NOMO-1 (cell line): ENCODE results near the gene DGKG.

Experiments used
- DNase-seq, 2 experiments: peaks; one replicate each; lab custom pipeline; 2025; ENCODE audit not compliant: unreplicated experiment in 2 of 2; lab: John Stamatoyannopoulos, UW

Gene DGKG

DNA sequence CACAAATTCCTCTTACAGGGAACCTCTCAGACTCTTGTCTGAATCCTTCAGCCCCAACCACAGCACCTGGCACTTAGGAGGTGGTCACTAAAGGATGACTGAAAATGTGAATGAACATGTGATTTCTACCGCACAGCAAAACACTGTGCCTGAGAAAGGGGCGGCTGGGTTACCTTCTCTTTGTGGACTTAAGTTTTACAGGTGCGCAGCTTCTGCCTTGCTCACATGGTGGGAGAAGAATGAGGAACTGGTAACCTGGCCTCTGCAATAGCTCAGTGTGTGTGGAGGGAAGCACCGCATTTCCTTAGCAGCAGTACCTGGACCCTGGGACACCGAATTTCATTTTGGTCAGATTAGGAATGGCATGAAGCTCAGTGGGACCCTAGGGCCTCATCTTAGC lies 243.3 kb downstream of the DGKG start:
- DNase-seq: no peak

DNA sequence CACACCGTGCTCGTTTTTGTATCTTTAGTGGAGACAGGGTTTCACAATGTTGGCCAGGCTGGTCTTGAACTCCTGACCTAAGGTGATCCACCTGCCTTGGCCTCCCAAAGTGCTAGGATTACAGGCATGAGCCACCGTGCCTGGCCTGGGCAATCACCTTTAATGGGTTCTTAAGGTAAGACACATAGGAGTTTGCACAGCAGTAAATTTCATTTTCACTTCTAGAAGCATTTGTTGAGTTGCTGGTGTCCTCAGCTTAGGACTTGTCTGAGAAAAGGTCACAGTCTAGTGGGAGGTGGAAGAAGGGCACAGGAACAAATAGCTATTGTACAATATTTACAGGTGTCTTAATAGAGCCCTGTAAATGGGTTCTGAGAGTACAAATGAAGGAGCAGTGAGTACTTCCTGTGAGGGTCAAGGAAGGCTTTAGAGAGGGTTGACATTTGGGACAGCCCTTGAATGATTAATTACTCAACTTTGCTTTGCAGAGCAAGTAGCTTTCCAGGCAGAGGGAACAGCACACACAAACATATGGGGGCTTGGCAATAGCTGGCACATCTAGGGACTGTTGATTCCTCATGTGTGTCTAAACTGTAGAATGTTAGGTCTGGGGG lies 244.4 kb downstream of the DGKG start:
- no peak for DNase-seq

DNA sequence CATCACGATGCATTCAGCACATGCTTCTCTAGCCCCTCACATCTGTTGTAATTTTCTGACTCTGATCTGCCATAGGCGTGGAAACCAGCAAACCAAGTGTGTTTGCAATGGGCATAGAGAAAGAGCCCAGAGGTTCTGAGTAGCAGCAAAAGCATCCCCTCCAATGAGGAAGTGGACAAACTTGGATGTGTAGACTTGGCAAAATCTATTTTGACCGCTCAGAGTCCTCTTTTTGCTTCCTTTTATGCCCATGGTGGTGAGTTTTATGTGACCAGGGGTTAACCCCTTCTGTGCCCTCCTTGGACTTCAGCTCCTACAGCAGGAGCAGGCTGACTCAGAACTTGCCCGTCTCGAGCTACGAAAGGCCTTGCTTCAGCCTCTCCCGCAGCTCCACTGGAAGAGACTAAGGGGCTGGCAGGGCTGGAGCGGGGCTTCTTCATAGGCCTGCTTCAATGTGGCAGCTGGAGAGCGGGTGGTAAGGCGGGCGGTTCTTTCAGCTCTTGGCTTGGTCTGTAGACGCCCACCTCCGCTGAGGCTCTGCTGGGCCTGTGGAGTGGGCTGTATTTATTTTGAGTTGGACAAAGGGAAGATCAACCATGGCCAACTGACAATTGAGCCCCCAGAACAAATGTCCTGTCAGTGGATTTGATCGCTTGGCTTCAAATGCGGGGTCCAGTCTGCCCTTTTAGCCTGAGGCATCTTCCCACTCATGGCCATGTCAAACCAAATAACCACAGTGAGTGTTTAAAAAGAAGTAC lies 246.6 kb downstream of the DGKG start:
- DNase-seq: peak; percentile 32 to 72

DNA sequence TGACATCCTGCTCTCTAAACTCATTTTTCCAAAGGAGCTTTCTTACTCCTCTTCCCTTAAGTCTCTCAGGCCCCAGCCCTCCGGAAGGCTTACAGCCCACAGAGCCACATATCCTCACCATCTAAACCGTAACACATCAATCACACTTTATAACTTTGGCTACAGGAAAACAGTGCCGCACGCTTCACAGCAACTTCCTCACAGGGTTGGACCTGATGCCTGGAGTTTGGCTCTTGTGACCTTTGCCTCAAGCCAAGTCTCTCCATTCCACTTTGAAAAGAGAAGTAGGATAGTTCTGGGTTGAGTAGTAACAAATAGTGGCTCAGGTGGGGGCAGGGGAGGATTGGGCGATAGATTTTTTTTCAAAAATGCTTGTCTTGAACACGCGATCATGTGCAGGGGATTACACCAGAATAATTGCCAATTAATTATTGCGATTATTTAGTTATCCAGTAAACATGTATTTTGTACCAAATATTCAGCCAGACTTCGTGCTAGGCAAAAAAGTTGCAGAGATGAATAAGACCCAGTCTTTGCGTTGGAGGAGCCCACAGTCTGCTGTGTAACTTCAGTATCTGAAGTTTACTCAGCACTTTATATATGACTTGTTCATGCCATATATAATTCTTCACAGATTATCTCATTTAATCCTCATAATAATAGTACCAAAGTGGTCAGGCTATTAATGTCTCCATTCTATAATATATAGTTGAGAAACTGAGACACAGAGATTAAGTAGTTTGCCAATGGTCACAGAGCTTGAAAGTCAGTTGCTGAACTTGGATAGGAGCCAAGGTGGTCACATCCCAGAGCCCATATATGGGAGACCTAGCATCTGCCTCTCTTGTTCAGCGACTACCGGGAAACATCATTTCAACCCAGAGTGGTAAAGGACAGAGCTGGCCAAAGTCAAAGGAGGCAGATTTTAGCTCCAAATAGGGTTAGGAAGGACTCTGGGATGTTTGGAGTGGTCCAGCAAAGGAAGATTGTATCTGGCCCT lies 250.8 kb downstream of the DGKG start:
- peak; percentile 71 to 80 for DNase-seq

DNA sequence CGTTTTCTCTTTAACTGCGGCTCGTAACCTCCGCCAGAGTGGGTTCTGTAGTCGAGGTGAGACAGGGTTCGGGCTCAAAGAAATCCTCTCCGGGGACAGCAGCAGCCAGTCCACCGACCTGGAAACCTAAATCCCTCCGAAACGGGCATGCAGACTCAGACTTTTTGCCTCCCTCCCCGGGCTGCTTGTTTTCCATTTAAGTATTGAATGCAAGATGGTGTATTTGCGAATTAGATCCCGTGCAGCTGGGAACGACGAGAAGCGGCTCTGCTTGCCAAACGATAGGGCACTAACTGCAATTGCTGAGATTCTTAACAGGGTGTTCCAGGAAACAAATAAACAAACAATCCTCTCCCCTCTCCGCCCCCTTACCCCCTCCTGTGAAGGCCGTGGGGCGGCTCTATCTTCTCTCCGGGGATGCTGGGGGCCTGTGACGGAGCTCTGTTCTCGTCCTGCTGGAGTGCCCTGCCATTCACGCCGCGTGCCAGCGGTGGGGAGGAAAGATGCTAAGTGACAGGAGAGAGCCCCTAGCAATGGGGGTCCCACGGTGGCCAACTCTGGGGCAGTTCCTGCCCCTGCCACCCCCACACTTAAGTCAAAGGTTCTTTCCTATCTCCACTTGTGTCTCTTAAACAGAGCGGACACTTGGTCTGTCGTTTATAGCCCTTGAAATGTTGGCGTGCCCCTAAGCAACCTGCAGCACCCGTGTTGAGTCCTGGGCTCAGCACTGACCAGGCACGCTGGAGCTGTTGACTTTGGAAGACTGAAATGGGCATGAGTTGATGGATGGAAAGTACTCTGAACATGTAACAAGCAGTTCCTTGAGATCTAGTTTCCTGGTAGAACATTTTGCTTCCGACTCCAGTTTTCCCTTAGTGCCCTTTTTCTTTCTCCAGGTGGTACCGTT lies 251.9 kb downstream of the DGKG start:
- DNase-seq: no peak

DNA sequence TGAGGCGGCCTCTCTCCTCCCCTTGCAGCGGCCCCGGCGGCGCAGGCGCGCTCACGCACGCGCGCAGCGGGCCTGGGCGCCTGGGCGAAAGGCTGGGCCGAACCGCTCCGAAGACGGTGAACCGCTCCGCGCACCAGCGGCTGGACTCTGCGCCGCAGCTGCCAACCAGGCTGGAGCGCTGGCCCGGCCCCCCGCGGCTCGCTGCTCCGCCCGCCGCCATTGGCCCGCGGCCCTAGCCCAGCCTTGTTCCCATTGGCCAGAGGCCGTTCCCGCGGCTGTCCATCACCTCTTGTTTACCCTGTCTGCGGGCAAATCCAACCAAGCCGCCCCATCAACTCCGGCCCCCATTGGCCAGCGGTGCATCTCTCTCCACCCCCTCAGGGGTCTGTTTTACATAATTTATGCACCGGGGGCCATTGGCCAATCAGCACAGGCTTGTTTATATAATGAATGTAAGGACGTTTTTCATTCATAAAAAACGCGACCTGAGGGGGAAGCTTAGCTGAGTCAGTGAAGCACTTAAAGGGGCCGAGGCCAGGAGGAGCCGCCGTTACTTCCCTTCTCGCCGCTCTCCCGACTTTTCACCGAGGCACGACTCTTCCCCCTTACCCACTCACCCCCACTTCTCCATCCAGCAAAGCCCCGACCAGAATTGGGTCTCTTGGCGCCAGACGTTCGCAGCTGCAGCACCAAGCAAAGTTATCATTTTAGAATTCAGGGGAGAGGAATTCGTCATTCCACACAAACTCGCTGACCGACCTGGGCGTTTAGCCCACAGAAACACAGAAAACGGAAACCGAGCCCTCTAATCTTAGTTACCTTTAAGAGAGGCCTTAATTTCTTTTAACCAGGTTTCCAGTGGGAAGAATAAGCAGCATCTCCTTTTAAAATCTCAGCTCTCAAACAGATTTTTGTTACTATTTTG lies 252.8 kb downstream of the DGKG start, which contains the start of gene ETV5:
Gene ETV5 (minus strand): TSS at position 149 of the 925 bp plus-strand sequence. CDS start 3,221 bp downstream, outside the sequence.
- DNase-seq: peak; percentile 100

DNA sequence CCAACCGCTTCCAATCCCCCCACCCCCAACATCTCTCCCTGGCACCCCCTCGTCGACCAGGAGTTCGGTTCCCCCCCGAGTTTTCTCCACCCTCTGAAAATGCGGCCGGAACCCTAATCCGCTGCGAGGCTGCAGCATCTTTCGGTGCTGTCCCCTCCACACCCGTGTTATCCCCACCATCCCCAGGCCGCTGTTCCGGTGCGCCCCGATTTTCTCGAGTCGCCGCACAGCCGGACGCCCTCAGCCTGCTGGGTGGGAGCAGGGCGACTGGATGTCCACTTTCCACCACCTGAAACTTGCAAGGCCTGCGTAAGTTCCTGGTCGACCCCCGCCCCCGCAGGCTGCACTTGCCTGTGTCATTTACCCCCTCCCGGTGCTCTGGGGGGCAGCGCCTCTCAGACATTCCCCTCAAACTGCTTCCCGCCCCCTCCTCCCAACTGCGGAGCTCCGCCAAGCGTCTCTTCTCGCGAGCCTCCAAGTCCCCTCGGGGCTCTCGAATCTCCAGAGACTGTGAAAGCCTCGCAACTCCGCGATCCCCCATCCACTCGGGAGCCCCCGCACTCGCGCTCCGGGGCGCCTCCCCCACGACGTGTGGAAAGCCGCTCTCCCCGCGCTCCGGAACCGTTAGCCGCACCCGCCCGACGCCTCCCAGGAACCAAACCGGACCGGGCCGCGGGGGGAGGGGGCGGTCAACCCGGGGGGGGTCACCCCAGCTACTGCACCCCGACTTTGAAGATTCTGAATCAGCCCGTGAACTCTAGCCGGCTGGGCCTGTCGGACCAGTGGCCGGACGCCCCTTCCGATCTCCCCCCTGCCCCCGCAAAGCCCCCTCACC lies 253.7 kb downstream of the DGKG start:
- DNase-seq: no peak

DNA sequence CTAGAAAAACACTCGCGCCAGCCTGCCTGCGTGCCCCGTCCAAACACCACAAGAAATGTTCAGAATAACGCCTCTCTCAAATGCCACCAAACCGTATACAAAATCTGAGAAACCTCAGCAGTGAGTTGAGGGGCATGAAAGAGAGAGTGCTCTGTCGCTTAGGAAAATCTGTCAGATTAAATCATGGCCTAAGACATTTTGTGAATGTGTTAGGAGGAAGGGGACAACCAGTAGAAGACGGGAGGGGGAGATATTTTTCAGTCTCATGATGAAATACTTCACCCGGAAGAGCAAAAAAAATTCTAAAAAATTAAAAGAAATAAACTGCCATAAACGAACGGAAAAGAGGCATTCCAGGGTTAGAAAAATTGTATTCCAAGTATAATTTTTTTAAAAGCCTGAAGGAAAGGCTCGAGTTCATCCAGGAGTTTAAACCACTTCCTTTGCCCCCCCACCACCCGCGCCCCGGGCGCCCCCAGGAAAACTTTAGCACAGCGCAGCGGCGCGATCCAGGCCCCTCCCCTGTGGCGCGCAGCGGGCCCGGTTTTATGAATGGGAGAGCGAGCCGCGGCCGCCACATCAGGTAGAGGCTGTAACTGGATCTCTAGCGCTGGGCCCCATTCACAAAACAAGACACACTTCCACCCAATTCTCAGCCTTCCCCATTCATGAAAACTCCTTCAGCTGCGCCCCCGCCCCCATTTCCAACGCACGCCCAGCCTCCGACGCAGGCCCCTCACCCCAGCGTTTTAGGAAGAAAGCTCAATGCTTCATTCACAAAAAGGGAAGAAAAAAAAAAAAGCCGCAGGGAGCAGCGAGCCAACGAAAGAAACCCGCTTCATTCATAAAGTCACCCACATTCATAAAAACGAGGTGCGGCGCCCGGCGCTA lies 254.6 kb downstream of the DGKG start:
- peak; percentile 62 to 82 for DNase-seq

DNA sequence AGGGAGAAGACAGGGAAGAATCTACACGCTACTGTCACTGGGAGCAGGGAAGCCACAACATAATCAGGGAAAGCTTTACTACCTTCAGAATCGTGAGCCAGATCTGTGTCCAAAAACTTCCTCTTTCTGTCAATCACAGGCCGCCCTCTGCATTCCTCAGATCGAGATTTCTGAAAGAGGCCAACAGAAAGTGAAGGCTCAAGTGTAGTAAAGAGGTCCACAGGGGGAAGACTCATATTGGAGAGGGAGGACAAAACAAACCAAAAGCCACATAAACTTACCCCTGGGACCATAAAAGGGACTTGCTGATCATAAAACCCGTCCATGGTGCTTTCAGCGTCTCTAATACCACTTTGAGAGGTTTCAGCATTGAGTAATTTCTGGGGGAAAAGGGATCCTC lies 256.5 kb downstream of the DGKG start:
- peak in 1 of 2 experiments; percentile 33 for DNase-seq

DNA sequence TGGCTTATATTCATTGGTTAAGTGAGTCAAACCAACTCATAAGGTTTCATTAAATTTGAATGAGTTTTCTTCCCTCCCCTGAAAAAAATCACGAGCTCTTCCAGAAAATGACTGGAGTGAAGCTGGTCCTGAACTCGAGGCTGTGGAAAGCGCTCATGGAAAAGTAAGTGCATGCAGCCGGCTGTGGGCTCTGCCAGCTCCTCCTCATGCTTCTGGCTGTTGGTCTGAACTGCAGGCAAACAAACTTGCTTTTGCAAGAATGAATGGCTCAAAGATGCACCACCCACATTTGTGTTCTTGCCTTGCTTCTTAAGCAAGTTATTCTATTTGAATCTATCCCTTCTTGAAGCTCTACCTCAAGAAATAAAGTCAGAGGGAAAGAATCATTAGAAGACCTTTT lies 259.3 kb downstream of the DGKG start:
- no peak for DNase-seq

DNA sequence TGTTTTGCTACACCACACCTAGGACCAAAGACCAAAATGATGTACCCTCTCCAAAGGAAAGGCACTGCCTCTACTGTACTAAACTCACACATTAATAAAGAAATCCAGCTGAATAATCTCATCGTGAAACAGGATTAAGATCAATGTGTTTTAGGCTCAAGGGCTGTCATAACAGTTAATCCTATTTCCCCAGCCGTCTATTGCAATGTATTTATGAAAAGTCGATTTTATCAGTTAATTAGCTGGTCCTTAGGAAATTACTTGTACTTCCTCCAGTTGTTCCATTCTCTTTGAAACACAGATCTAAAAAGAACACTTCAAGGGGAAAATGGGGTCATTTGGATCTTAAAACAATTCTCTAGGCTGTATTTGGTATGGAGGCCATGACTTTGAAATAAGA lies 261.6 kb downstream of the DGKG start:
- no peak for DNase-seq

DNA sequence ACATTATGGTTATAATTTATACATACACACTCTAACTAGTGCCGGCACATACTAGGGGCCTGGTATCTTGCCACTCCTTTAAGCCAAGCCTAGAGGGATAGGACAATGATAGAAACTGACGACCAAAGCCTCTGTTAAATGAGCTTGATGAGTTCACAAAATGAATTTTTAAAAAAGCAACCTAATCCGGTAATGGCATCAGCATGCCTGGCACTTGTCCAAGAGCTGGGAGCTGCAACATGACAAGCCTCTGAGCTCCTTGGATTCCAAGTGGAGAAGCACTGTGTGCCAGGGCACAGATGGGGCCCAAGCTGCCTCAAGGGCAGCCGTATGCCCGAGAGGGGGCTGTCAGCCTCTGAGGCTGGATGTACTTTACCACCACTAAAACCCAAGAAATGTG lies 262.9 kb downstream of the DGKG start:
- no peak for DNase-seq

DNA sequence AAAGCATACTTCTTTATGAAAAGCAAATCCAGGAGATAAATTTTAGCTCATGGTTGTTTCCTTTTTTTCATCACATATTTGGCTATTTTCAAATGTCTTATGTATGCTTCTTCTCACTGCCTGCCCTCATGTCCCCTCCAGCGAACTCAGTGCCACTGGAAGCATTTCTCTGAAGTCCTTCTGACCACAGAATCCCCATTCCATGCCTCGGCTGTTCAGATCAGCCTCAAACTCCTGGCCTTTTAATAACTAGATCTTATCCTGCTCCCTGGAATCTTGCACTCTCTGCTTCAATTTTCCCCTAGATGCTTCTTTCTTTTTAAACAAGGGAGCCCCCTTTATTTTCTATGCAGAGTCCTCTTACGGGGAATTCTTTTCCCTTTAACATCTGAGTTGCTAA lies 263.3 kb downstream of the DGKG start:
- DNase-seq: no peak

DNA sequence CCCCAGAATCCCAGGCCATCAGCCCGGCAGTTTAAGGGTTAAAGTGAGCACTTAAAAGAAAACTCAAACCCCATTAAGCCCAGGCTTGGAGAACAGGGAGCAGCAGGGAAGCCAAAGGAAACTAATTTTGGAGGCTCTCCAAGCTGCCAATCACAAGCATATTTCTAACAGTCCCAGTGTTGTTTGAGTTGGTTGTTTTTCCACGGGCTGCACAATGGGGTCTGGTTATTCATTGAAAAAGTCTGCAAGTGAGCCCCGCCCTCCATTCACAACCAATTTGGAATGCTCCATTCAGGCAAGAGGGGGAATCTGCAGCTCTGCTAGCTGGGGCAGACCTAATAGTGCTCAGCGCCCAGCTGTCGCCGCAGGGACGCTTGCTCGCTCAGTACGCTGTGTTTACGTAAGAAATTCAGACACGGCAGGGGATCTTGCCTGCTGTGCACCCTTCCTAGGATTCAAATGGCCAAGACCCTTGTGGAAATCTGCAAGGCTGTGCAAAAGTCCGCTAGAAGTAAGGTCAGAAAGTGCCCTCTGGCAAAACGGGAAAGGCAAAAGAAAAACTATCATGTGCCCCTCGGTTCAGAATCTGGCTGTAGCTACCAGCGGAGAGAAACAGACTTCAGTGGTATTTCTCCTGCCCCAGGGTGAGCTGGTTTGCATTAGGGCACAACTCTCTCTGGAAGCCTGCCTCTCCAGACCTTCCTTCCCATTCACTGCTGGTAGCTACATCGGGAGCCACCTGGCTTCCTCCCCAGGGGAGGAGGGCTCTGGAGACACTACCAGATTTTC lies 264.2 kb downstream of the DGKG start:
- no peak for DNase-seq

DNA sequence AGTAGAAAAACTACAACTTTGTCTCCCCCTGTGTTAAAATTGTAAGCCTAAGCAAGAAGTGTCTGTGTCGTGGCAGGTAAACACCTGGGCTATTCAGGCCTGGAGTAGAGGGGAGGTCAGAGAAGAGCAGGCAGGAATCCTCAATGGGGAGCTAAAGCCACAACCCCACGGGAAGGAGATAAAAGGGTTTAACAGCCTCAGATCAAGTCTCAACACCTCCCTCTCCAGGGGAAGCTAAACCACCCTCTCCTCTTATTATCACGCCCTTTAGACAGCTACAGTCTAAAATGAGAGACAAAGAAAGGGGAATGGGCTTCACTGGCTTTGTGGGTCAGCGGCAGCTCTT lies 264.7 kb downstream of the DGKG start:
- DNase-seq: no peak
